OCI-LY7 (cell line): ENCODE data around the gene RPS15A.

Source experiments
- EZH2phosphoT487 ChIP-seq: fragments of 200-600 bp; sonication (generic); IDR thresholded peaks from 2 replicates; pipeline ENCODE4 v1.6.1; 2018; ENCODE audit warnings: low read depth, borderline replicate concordance, mild to moderate bottlenecking, mixed run types, antibody characterized with exemption, low read length, moderate library complexity, mixed read lengths
- TF ChIP-seq, protein P1 (sequence below): fragments of 200-600 bp; sonication (generic); conservative IDR thresholded peaks from 2 replicates; pipeline ENCODE4 v1.5.1; 2014; ENCODE audit warnings: mild to moderate bottlenecking, antibody characterized with exemption, low read length, moderate library complexity, mixed read lengths

DNA sequence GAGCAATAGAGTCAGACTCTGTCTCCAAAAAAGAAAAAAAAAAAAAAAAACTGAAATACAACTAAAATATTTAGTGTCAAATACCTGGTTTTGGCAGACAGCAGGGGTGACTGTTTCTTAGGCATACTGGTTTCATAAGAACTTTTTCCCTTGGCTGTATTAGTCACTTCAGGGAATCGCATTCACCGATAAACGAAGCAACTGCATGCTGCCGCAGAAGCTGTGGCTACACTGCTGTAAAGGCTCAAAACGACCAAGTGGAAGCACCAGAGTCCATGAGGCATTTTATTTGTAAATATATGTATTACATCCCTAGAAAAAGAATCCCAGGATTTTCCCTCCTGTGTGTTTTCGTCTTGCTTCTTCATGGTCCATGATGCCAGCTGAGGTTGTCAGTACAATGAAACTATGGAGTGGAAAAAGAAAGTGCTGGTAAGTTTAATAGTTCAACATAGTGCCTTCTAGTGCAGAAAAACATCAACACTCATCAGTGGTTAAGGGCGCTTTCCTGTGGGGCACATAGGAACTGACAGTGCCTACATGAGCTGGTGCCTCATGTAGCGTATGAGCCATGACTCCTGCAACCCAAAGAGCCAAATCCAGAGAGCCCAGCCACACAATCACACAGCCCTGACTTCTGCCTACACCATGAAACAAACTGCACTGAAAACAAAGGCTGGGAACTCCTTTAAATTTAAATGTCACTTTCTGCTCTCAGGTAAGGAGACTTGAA lies 7.3 kb downstream of the RPS15A start:
- TF ChIP-seq, protein P1, sequence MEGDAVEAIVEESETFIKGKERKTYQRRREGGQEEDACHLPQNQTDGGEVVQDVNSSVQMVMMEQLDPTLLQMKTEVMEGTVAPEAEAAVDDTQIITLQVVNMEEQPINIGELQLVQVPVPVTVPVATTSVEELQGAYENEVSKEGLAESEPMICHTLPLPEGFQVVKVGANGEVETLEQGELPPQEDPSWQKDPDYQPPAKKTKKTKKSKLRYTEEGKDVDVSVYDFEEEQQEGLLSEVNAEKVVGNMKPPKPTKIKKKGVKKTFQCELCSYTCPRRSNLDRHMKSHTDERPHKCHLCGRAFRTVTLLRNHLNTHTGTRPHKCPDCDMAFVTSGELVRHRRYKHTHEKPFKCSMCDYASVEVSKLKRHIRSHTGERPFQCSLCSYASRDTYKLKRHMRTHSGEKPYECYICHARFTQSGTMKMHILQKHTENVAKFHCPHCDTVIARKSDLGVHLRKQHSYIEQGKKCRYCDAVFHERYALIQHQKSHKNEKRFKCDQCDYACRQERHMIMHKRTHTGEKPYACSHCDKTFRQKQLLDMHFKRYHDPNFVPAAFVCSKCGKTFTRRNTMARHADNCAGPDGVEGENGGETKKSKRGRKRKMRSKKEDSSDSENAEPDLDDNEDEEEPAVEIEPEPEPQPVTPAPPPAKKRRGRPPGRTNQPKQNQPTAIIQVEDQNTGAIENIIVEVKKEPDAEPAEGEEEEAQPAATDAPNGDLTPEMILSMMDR = no peak
- no peak for TF ChIP-seq EZH2phosphoT487
